ENCODE results near the gene KRT86. TPM values are rescaled to one million over a fixed set of nuclear protein-coding genes. Genes with fewer than 3 reads are reported as not detected.

Gene KRT86
- total and polyA plus RNA-seq, 2 of the 13 experiments (the other 11 are each of a cell fraction or from before 2014, with no cell fraction given) = not detected

DNA sequence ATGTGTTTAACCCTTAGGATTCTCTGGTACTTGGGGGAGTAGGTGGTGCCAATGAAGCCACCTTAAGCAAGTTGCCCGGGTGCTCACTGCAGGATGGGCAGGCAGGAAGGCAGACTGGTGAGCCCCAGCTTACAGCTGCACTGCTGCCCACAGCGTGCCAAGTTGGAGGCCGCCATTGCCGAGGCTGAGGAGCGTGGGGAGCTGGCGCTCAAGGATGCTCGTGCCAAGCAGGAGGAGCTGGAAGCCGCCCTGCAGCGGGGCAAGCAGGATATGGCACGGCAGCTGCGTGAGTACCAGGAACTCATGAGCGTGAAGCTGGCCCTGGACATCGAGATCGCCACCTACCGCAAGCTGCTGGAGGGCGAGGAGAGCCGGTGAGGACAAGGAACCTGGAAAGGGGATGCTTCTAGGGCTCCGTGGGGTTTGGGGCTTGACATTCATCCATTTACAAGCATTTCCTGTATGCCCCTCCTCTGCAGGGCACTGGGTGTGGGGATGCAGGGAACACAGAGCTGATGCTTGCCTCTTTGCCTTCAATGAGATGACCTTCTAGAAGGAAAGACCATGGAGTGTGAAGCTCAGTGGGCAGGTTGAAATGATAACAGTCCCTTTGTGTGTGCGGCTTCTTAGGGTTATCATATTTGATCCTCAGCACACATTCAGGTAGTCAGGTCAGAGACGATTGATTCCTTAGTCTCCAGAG lies 29.0 kb upstream of the KRT86 start:
- in situ Hi-C loops (cut with HindIII; ENCODE audit: extremely low pct_ligation_motif_present, low pct_unique_long_range_greater_than_20kb) = no loop called here
- BruUV-seq (replicated peaks) = no TSS peak
- WGBS (ENCODE audit: low lambda C conversion rate) = 18% methylated on average over 3 of the region's 20 CpGs
- Histone ChIP-seq H3K79me2 (ENCODE audit: insufficient read depth, low read length) (no peaks in the 10 kb centered on the region), H3K27me3 (ENCODE audit: control insufficient read depth in 1 of 2, insufficient read depth in 2 of 2, low read length in 2 of 2) (peaks cover 6 to 54% of the 10 kb centered on the region in 2 experiments; a peak in 4 of 5 replicates), H3K4me1 (ENCODE audit: insufficient read depth, low read length) (peaks cover 20% of the 10 kb centered on the region), H3K9me3 (ENCODE audit: low read length) (no peaks in the 10 kb centered on the region), H3K4me2 (ENCODE audit: low read depth, low read length) (no peak overlapping the region), H2AFZ (ENCODE audit: low read length) (no peak overlapping the region), H3K4me3 (replicated peaks in 1 of 3; ENCODE audit: insufficient read depth in 1 of 3, low read depth in 2 of 3, low read length in 3 of 3) (no peak overlapping the region), H3K36me3 (replicated peaks in 1 of 2; ENCODE audit: control insufficient read depth in 1 of 2, insufficient read depth in 2 of 2, low read length in 2 of 2) (no peaks in the 10 kb centered on the region), H3K27ac (ENCODE audit: extremely low read length, insufficient read depth, low read length) (no peak overlapping the region), H4K20me1 (ENCODE audit: insufficient read depth, low read length) (0 out of 2 replicates have a peak, but pooled peaks cover 2% of the 10 kb centered on the region), H3K9ac (ENCODE audit: insufficient read depth, low read depth, low read length) (no peak overlapping the region)
- CTCF ChIA-PET (ENCODE audit: low intra/inter-chr PET ratio, low total read pairs) = no interaction called here
- FAIRE-seq = no peak
- intact Hi-C loops (cut with micrococcal nuclease; ENCODE audit: unreplicated experiment) = no loop called here
- no peak for ATAC-seq
- no peak for DNase-seq (ENCODE audit: low spot score)
- POLR2A ChIA-PET = no interaction called here
- TF ChIP-seq SNRNP70 (IDR thresholded peaks at IDR 0.05; ENCODE audit: low read depth, low read length) (no peak), ZNF703 (CRISPR knock-in tag; IDR thresholded peaks at IDR 0.05; ENCODE audit: borderline replicate concordance) (no peak), GATAD2A (CRISPR knock-in tag; IDR thresholded peaks at IDR 0.05) (no peak), TOPORS (CRISPR knock-in tag; IDR thresholded peaks at IDR 0.05) (no peak), REXO4 (CRISPR knock-in tag; IDR thresholded peaks at IDR 0.05; ENCODE audit: borderline replicate concordance) (no peak), CHD4 (IDR thresholded peaks at IDR 0.05; ENCODE audit: borderline replicate concordance, low read length) (no peak), ZNF761 (CRISPR knock-in tag; conservative IDR thresholded peaks at IDR 0.05) (no peak), JUN (CRISPR knock-in tag; IDR thresholded peaks at IDR 0.05) (no peak), ZNF713 (CRISPR knock-in tag; IDR thresholded peaks at IDR 0.05) (no peak), HOXA7 (CRISPR knock-in tag; IDR thresholded peaks at IDR 0.05) (no peak), ZNF451 (CRISPR knock-in tag; IDR thresholded peaks at IDR 0.05) (no peak), HNF4G (IDR thresholded peaks at IDR 0.05; ENCODE audit: borderline replicate concordance, low read depth, low read length) (no peak), HNF4G (CRISPR knock-in tag; IDR thresholded peaks at IDR 0.05; ENCODE audit: borderline replicate concordance, low read depth) (no peak)
- TF ChIP-seq, protein P1, sequence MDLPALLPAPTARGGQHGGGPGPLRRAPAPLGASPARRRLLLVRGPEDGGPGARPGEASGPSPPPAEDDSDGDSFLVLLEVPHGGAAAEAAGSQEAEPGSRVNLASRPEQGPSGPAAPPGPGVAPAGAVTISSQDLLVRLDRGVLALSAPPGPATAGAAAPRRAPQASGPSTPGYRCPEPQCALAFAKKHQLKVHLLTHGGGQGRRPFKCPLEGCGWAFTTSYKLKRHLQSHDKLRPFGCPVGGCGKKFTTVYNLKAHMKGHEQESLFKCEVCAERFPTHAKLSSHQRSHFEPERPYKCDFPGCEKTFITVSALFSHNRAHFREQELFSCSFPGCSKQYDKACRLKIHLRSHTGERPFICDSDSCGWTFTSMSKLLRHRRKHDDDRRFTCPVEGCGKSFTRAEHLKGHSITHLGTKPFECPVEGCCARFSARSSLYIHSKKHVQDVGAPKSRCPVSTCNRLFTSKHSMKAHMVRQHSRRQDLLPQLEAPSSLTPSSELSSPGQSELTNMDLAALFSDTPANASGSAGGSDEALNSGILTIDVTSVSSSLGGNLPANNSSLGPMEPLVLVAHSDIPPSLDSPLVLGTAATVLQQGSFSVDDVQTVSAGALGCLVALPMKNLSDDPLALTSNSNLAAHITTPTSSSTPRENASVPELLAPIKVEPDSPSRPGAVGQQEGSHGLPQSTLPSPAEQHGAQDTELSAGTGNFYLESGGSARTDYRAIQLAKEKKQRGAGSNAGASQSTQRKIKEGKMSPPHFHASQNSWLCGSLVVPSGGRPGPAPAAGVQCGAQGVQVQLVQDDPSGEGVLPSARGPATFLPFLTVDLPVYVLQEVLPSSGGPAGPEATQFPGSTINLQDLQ (CRISPR knock-in tag; IDR thresholded peaks at IDR 0.05) = no peak
- TF ChIP-seq, protein P2, sequence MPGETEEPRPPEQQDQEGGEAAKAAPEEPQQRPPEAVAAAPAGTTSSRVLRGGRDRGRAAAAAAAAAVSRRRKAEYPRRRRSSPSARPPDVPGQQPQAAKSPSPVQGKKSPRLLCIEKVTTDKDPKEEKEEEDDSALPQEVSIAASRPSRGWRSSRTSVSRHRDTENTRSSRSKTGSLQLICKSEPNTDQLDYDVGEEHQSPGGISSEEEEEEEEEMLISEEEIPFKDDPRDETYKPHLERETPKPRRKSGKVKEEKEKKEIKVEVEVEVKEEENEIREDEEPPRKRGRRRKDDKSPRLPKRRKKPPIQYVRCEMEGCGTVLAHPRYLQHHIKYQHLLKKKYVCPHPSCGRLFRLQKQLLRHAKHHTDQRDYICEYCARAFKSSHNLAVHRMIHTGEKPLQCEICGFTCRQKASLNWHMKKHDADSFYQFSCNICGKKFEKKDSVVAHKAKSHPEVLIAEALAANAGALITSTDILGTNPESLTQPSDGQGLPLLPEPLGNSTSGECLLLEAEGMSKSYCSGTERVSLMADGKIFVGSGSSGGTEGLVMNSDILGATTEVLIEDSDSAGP (CRISPR knock-in tag; IDR thresholded peaks at IDR 0.05; ENCODE audit: borderline replicate concordance) = no peak
- TF ChIP-seq, protein P3, sequence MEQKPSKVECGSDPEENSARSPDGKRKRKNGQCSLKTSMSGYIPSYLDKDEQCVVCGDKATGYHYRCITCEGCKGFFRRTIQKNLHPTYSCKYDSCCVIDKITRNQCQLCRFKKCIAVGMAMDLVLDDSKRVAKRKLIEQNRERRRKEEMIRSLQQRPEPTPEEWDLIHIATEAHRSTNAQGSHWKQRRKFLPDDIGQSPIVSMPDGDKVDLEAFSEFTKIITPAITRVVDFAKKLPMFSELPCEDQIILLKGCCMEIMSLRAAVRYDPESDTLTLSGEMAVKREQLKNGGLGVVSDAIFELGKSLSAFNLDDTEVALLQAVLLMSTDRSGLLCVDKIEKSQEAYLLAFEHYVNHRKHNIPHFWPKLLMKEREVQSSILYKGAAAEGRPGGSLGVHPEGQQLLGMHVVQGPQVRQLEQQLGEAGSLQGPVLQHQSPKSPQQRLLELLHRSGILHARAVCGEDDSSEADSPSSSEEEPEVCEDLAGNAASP (CRISPR knock-in tag; IDR thresholded peaks at IDR 0.05; ENCODE audit: borderline replicate concordance) = no peak

All from HepG2 (cell line).